ENCODE data around the gene RAPH1. TPM values are rescaled to one million over a fixed set of nuclear protein-coding genes. Genes with fewer than 3 reads are reported as not detected.

Gene RAPH1
- total and polyA plus RNA-seq, 4 donors = 7.2 to 62.7 (median 35.1) TPM

GRCh38 chr2:203413796-203414195, 121.3 kb downstream of the RAPH1 start:
- peaks cover 0 to 3% (median 0%) of the 10 kb centered on the region in 5 donors for H3K4me1 ChIP-seq (ENCODE audit: control insufficient read depth in 5 of 5, insufficient read depth in 5 of 5, low read length in 5 of 5)
- no peak overlapping the region for H3K9ac ChIP-seq (ENCODE audit: insufficient read depth in 1 of 2, low read length in 2 of 2)
- DNase-seq (no peak), ATAC-seq (ENCODE audit: insufficient read depth, low FRiP score) (no peak)
- no peaks in the 10 kb centered on the region for H3K27me3 ChIP-seq (ENCODE audit: control insufficient read depth in 3 of 3, insufficient read depth in 3 of 3, low read length in 2 of 3)
- no peak overlapping the region for H3K4me3 ChIP-seq
- H3K27ac ChIP-seq (ENCODE audit: low read depth in 1 of 2, low read length in 1 of 2) = no peak overlapping the region
- TF ChIP-seq CTCF (IDR thresholded peaks at IDR 0.05; ENCODE audit: control extremely low read depth, extremely low read depth) = no peak
- peaks cover 0 to 2% (median 0%) of the 10 kb centered on the region in 4 donors for H3K9me3 ChIP-seq (ENCODE audit: control insufficient read depth in 4 of 4, insufficient read depth in 3 of 4, low read length in 3 of 4)
- peaks cover 9 to 34% (median 25%) of the 10 kb centered on the region in 4 donors for H3K36me3 ChIP-seq (ENCODE audit: control insufficient read depth in 4 of 4, insufficient read depth in 4 of 4, low read length in 4 of 4)

- Histone ChIP-seq H3K27ac (ENCODE audit: low read depth in 1 of 2, low read length in 1 of 2) (no peak overlapping the region), H3K4me1 (ENCODE audit: control insufficient read depth in 5 of 5, insufficient read depth in 5 of 5, low read length in 5 of 5) (peaks cover 0 to 3% (median 0%) of the 10 kb centered on the region in 5 donors), H3K27me3 (ENCODE audit: control insufficient read depth in 3 of 3, insufficient read depth in 3 of 3, low read length in 2 of 3) (no peaks in the 10 kb centered on the region), H3K36me3 (ENCODE audit: control insufficient read depth in 4 of 4, insufficient read depth in 4 of 4, low read length in 4 of 4) (peaks cover 7 to 24% (median 19%) of the 10 kb centered on the region in 4 donors), H3K9me3 (ENCODE audit: control insufficient read depth in 4 of 4, insufficient read depth in 3 of 4, low read length in 3 of 4) (no peaks in the 10 kb centered on the region), H3K9ac (ENCODE audit: insufficient read depth in 1 of 2, low read length in 2 of 2) (no peak overlapping the region), H3K4me3 (no peak overlapping the region)
- no peak for ATAC-seq (ENCODE audit: insufficient read depth, low FRiP score)
- no peak for TF ChIP-seq CTCF (IDR thresholded peaks at IDR 0.05; ENCODE audit: control extremely low read depth, extremely low read depth)
- no peak for DNase-seq
- WGBS, 2 donors = 53 to 62% methylated on average over 7 of the region's 7 CpGs
These were observed 122.4 kb downstream of the RAPH1 start for GRCh38 chr2:203412546-203413331.

GRCh38 chr2:203407496-203407895, 127.6 kb downstream of the RAPH1 start:
- Histone ChIP-seq H3K27ac (ENCODE audit: low read depth in 1 of 2, low read length in 1 of 2) (no peak overlapping the region), H3K36me3 (ENCODE audit: control insufficient read depth in 4 of 4, insufficient read depth in 4 of 4, low read length in 4 of 4) (peaks cover 3 to 24% (median 15%) of the 10 kb centered on the region in 4 donors), H3K9me3 (ENCODE audit: control insufficient read depth in 4 of 4, insufficient read depth in 3 of 4, low read length in 3 of 4) (no peaks in the 10 kb centered on the region), H3K4me1 (ENCODE audit: control insufficient read depth in 5 of 5, insufficient read depth in 5 of 5, low read length in 5 of 5) (peaks cover 0 to 6% (median 0%) of the 10 kb centered on the region in 5 donors), H3K4me3 (no peak overlapping the region), H3K27me3 (ENCODE audit: control insufficient read depth in 3 of 3, insufficient read depth in 3 of 3, low read length in 2 of 3) (no peaks in the 10 kb centered on the region), H3K9ac (ENCODE audit: insufficient read depth in 1 of 2, low read length in 2 of 2) (no peak overlapping the region)
- no peak for ATAC-seq (ENCODE audit: insufficient read depth, low FRiP score)
- no peak for TF ChIP-seq CTCF (IDR thresholded peaks at IDR 0.05; ENCODE audit: control extremely low read depth, extremely low read depth)
- no peak for DNase-seq
